H1 (cell line): ENCODE data around the gene REEP2. TPM values are rescaled to one million over a fixed set of nuclear protein-coding genes. Genes with fewer than 3 reads are reported as not detected.

ENCODE experiments used
- CTCF ChIA-PET: fragments of 300-600 bp; sonication (Branson Sonifier 250); formaldehyde crosslinking; loops from one replicate; lab custom pipeline; 2021; ENCODE audit not compliant: partially characterized antibody; lab: Charles Lee
- POLR2A ChIA-PET: fragments of 300-600 bp; sonication (Branson Sonifier 250); formaldehyde crosslinking; loops from one replicate; lab custom pipeline; 2021; ENCODE audit warnings: inconsistent platforms; ENCODE audit not compliant: partially characterized antibody; lab: Charles Lee
- DNase-seq, 2 experiments: peaks; one replicate each; pipeline versions ENCODE4 v3.0.0 to v3.0.0-alpha.2; 2010 to 2022; ENCODE audit warnings: low spot score in 2 of 2, low read depth in 1 of 2, mixed read lengths in 1 of 2
- FAIRE-seq: peaks from 2 replicates; lab custom pipeline; 2011; peaks lifted over from hg19 to GRCh38; lab: Jason Lieb, UNC
- H2AFZ ChIP-seq: 2 replicates; pipeline ENCODE4 v1.8.1; 2012; ENCODE audit warnings: low read length, inconsistent platforms
- H2AK5ac ChIP-seq: 2 replicates; pipeline ENCODE4 v1.6.1; 2013; ENCODE audit warnings: low read depth, low read length
- H2BK120ac ChIP-seq: replicated peaks from 2 replicates; pipeline ENCODE3; 2013; ENCODE audit warnings: low read depth, low read length, inconsistent platforms
- H2BK12ac ChIP-seq: 2 replicates; pipeline ENCODE4 v1.6.1; 2013; ENCODE audit warnings: low read depth, low read length
- H2BK15ac ChIP-seq: 2 replicates; pipeline ENCODE4 v1.6.1; 2013; ENCODE audit warnings: low read length
- H2BK20ac ChIP-seq: 2 replicates; pipeline ENCODE4 v1.6.1; 2013; ENCODE audit warnings: low read length
- H2BK5ac ChIP-seq: 2 replicates; pipeline ENCODE4 v1.6.1; 2013; ENCODE audit warnings: low read depth, low read length
- H3K14ac ChIP-seq: 2 replicates; pipeline ENCODE4 v1.6.1; 2013; ENCODE audit warnings: inconsistent platforms; ENCODE audit not compliant: insufficient read length
- H3K18ac ChIP-seq: 2 replicates; pipeline ENCODE4 v1.6.1; 2013; ENCODE audit warnings: low read length; ENCODE audit errors: extremely low read depth
- H3K23ac ChIP-seq: 2 replicates; pipeline ENCODE4 v1.6.1; 2013; ENCODE audit warnings: inconsistent platforms; ENCODE audit not compliant: insufficient read length
- H3K23me2 ChIP-seq: 2 replicates; pipeline ENCODE4 v1.6.1; 2013; ENCODE audit warnings: low read depth, low read length
- H3K27ac ChIP-seq: 2 replicates; pipeline ENCODE4 v1.6.1; 2011; ENCODE audit warnings: low read depth, low read length, inconsistent platforms
- H3K27me3 ChIP-seq, 4 experiments: replicated peaks in 1 of 4; 1 replicate in 1 of 4; 2 replicates in 3 of 4; pipeline versions ENCODE4 v1.6.1 to v1.8.1; 2011 to 2013; ENCODE audit warnings: low read length in 3 of 4, mild to moderate bottlenecking in 3 of 4, inconsistent platforms in 2 of 4, mixed read lengths in 2 of 4, moderate library complexity in 1 of 4; ENCODE audit not compliant: control insufficient read depth in 3 of 4, insufficient read depth in 3 of 4; ENCODE audit errors: extremely low read depth in 1 of 4
- H3K36me3 ChIP-seq, 4 experiments: 2 replicates each; pipeline versions ENCODE4 v1.6.1 to v1.8.1; 2011 to 2013; ENCODE audit warnings: mild to moderate bottlenecking in 4 of 4, low read length in 3 of 4, moderate library complexity in 2 of 4, control low read depth in 1 of 4, inconsistent platforms in 1 of 4; ENCODE audit not compliant: insufficient read depth in 4 of 4, control insufficient read depth in 2 of 4
- H3K4ac ChIP-seq: replicated peaks from 2 replicates; pipeline ENCODE3; 2013; ENCODE audit warnings: low read length, low read depth, mixed read lengths, inconsistent platforms; ENCODE audit not compliant: insufficient read length
- H3K4me1 ChIP-seq, 4 experiments: replicated peaks in 1 of 4; 1 replicate in 1 of 4; 2 replicates in 3 of 4; pipeline versions ENCODE4 v1.6.1 to v1.8.1; 2011 to 2013; ENCODE audit warnings: low read length in 3 of 4, inconsistent platforms in 2 of 4, mixed read lengths in 1 of 4; ENCODE audit not compliant: insufficient read depth in 4 of 4, control insufficient read depth in 3 of 4
- H3K4me2 ChIP-seq, 2 experiments: 2 replicates each; pipeline versions ENCODE4 v1.6.1 to v1.8.1; 2011 to 2013; ENCODE audit warnings: low read depth in 2 of 2, low read length in 2 of 2, control low read depth in 1 of 2, inconsistent platforms in 1 of 2, mild to moderate bottlenecking in 1 of 2; ENCODE audit not compliant: insufficient read depth in 1 of 2
- H3K4me3 ChIP-seq, 4 experiments: fragments of 200-600, 300-600 bp in 1 of 4; sonication (generic), shearing (Covaris generic), sonication (Bioruptor Twin) in 1 of 4; 2 replicates each; pipeline versions ENCODE4 v1.5.1 to v1.8.1; 2011 to 2016; ENCODE audit warnings: low read length in 4 of 4, low read depth in 3 of 4, control low read depth in 2 of 4, inconsistent platforms in 2 of 4, mild to moderate bottlenecking in 2 of 4, mixed read lengths in 1 of 4, moderate library complexity in 1 of 4; ENCODE audit not compliant: insufficient read depth in 2 of 4; ENCODE audit errors: extremely low read depth in 1 of 4
- H3K56ac ChIP-seq: replicated peaks from 2 replicates; pipeline ENCODE3; 2013; ENCODE audit warnings: low read depth, mild to moderate bottlenecking, mixed read lengths, low read length, inconsistent platforms; ENCODE audit not compliant: insufficient read length
- H3K79me1 ChIP-seq: 2 replicates; pipeline ENCODE4 v1.6.1; 2013; ENCODE audit warnings: low read depth, low read length, control low read depth
- H3K79me2 ChIP-seq, 2 experiments: 2 replicates each; pipeline versions ENCODE4 v1.6.1 to v1.8.1; 2012 to 2013; ENCODE audit warnings: low read length in 2 of 2, mild to moderate bottlenecking in 2 of 2, inconsistent platforms in 1 of 2; ENCODE audit not compliant: insufficient read depth in 2 of 2, control insufficient read depth in 1 of 2
- H3K9ac ChIP-seq, 4 experiments: replicated peaks in 1 of 4; 1 replicate in 1 of 4; 2 replicates in 3 of 4; pipeline versions ENCODE4 v1.6.1 to v1.8.1; 2011 to 2013; ENCODE audit warnings: low read depth in 3 of 4, low read length in 3 of 4, control low read depth in 2 of 4, mild to moderate bottlenecking in 2 of 4, moderate library complexity in 2 of 4, inconsistent platforms in 1 of 4; ENCODE audit errors: extremely low read depth in 1 of 4
- H3K9me3 ChIP-seq, 2 experiments: 2 replicates each; pipeline versions ENCODE4 v1.6.1 to v1.8.1; 2012 to 2013; ENCODE audit warnings: mild to moderate bottlenecking in 2 of 2, moderate library complexity in 2 of 2, control low read depth in 1 of 2, inconsistent platforms in 1 of 2, low read depth in 1 of 2, low read length in 1 of 2, mixed read lengths in 1 of 2; ENCODE audit not compliant: insufficient read depth in 2 of 2
- H4K20me1 ChIP-seq, 2 experiments: replicated peaks in 1 of 2; 2 replicates each; pipeline versions ENCODE3 to v1.8.1; 2011 to 2013; ENCODE audit warnings: inconsistent platforms in 2 of 2, low read length in 2 of 2, mild to moderate bottlenecking in 1 of 2; ENCODE audit not compliant: insufficient read depth in 2 of 2, control insufficient read depth in 1 of 2
- H4K5ac ChIP-seq: 2 replicates; pipeline ENCODE4 v1.6.1; 2013; ENCODE audit warnings: low read length, low read depth, mixed read lengths, inconsistent platforms; ENCODE audit not compliant: insufficient read length
- H4K8ac ChIP-seq: 2 replicates; pipeline ENCODE4 v1.8.0; 2013; ENCODE audit warnings: mild to moderate bottlenecking, moderate library complexity, low read length, inconsistent platforms; ENCODE audit not compliant: insufficient read depth; ENCODE audit errors: extremely low read depth
- H4K91ac ChIP-seq: replicated peaks from 2 replicates; pipeline ENCODE3; 2013; ENCODE audit warnings: low read length, mixed read lengths, inconsistent platforms; ENCODE audit not compliant: insufficient read length
- WGBS, 2 experiments: shearing (Covaris generic) in 1 of 2; methylation state at CpG; one replicate each; pipeline versions ENCODE4 v1.1.6 to v1.1.7; 2013 to 2015; ENCODE audit warnings: low lambda C conversion rate in 2 of 2, mixed read lengths in 2 of 2, inconsistent platforms in 1 of 2, low coverage in 1 of 2, missing lambda C conversion rate in 1 of 2; ENCODE audit not compliant: insufficient replicate concordance in 2 of 2, insufficient coverage in 1 of 2, insufficient read length in 1 of 2; ENCODE audit errors: extremely low coverage in 1 of 2, missing lambda C conversion rate in 1 of 2; 5-methylcytosine and 5-hydroxymethylcytosine counted together
- polyA plus RNA-seq, 7 experiments: library from polyadenylated mRNA; depleted of rRNA in 3 of 7; stranded (reverse) in 5 of 7; unstranded in 2 of 7; fragments of >200 nt in 5 of 7; fragments of 200-250 nt in 2 of 7; gene quantifications; 1 replicate in 5 of 7; 2 replicates in 1 of 7; 4 replicates in 1 of 7; pipeline versions ENCODE4 v1.2.1 to v1.2.3, GENCODE V29; 2011 to 2013; ENCODE audit warnings: missing spikeins in 2 of 7, mixed read lengths in 2 of 7
- total RNA-seq: library from RNA; stranded (reverse); fragmentation: NEBNext Ultra II Directional; extraction: Animal tissue kit (Norgen Biotek cat#: 25700); gene quantifications from 2 replicates; pipeline ENCODE4 v1.2.1, GENCODE V29; 2021

REEP2 gene
- total and polyA plus RNA-seq, 2 of the 8 experiments (the other 6 are each of a cell fraction or from before 2014, with no cell fraction given), result 26.5 to 40.2 TPM

- H3K9me3 ChIP-seq, result no peaks in the 10 kb centered on the region
- CTCF ChIA-PET, result interaction anchor here (13.5 to 24.9 kb wide), 2 partner anchors 18 to 32 kb away, joined by 215 to 532 read pairs; no protein-coding TSS in a partner anchor
Measured at GRCh38 chr5:138467711-138468132, 28.9 kb downstream of the REEP2 start.

More at GRCh38 chr5:138467711-138468132, 28.9 kb downstream of the REEP2 start:
- Histone ChIP-seq H2BK5ac (no peak overlapping the region), H3K4me1 (peaks cover 2 to 11% (median 6%) of the 10 kb centered on the region in 4 experiments), H3K14ac (no peak overlapping the region), H3K4me2 (peak overlapping the region; percentile 10 to 37; a peak in 2 of 4 replicates), H3K23ac (no peak overlapping the region), H2BK12ac (no peak overlapping the region), H2BK120ac (no peak overlapping the region), H3K56ac (no peak overlapping the region), H2AK5ac (no peak overlapping the region), H3K36me3 (peaks cover 0 to 18% (median 4%) of the 10 kb centered on the region in 4 experiments; a peak in 5 of 8 replicates), H2AFZ (no peak overlapping the region), H3K4me3 (peak overlapping the region; percentile 4 to 90 (median 56); a peak in 6 of 8 replicates), H3K9ac (no peak overlapping the region; a peak in 1 of 7 replicates), H3K79me1 (no peaks in the 10 kb centered on the region; the same call in 1 of the 2 replicates), H3K4ac (no peak overlapping the region), H2BK15ac (no peak overlapping the region), H4K5ac (no peak overlapping the region), H2BK20ac (no peak overlapping the region), H4K91ac (no peak overlapping the region), H3K27ac (no peak overlapping the region), H4K20me1 (peaks cover 11 to 16% of the 10 kb centered on the region in 2 experiments), H3K27me3 (peaks cover 0 to 15% (median 13%) of the 10 kb centered on the region in 4 experiments; a peak in 5 of 7 replicates), H3K23me2 (peaks cover 19% of the 10 kb centered on the region), H3K79me2 (peaks cover 0 to 4% of the 10 kb centered on the region in 2 experiments; a peak in 1 of 4 replicates), H3K18ac (no peak overlapping the region), H4K8ac (no peak overlapping the region; the same call in 1 of the 2 replicates)
- FAIRE-seq (no peak), DNase-seq (no peak)
- POLR2A ChIA-PET, result interaction anchor here (1.7 to 15.1 kb wide), 9 partner anchors 9 to 75 kb away, joined by 4 to 294 read pairs (median 51); partner anchors contain the start of genes ETF1 and REEP2
- WGBS, 2 experiments, result 88% methylated on average over 10 of the region's 14 CpGs; no CpG with 5 or more reads in 1 of the 2 experiments
